GM12878 (cell line): ENCODE data around the gene FGFBP1.

ENCODE experiments used
- BHLHE40 ChIP-seq, 2 experiments: fragments of 450-650 bp in 1 of 2; IDR thresholded peaks; 2 replicates each; pipeline ENCODE4 v1.6.1; 2011 to 2017; ENCODE audit warnings: low read depth in 2 of 2, borderline replicate concordance in 1 of 2, improper control_type of control experiment in 1 of 2, low read length in 1 of 2, mild to moderate bottlenecking in 1 of 2
- EP300 ChIP-seq, 2 experiments: fragments of 150-350 bp in 1 of 2; IDR thresholded peaks; 2 replicates each; pipeline ENCODE4 v1.6.1; 2011 to 2012; ENCODE audit warnings: low read depth in 2 of 2, low read length in 2 of 2, borderline replicate concordance in 1 of 2, improper control_type of control experiment in 1 of 2, inconsistent platforms in 1 of 2; ENCODE audit not compliant: control insufficient read depth in 1 of 2
- EZH2 ChIP-seq: IDR thresholded peaks from 2 replicates; pipeline ENCODE4 v1.6.1; 2012; ENCODE audit warnings: low read depth, mild to moderate bottlenecking, control low read depth, inconsistent platforms, low read length, borderline replicate concordance; ENCODE audit not compliant: control insufficient read depth
- MEF2A ChIP-seq: IDR thresholded peaks from 2 replicates; pipeline ENCODE4 v1.6.1; 2011; ENCODE audit warnings: low read depth, mild to moderate bottlenecking, low read length, moderate library complexity; ENCODE audit not compliant: insufficient read depth
- MYC ChIP-seq: IDR thresholded peaks from 2 replicates; pipeline ENCODE4 v1.6.1; 2011; ENCODE audit warnings: mild to moderate bottlenecking, low read length, moderate library complexity, inconsistent platforms; ENCODE audit not compliant: insufficient read depth, insufficient replicate concordance, insufficient read length, severe bottlenecking
- NRF1 ChIP-seq: conservative IDR thresholded peaks from 2 replicates; pipeline ENCODE4 v1.6.1; 2011; ENCODE audit warnings: mild to moderate bottlenecking, low read depth, low read length, improper control_type of control experiment
- POLR2A ChIP-seq: IDR thresholded peaks from 2 replicates; pipeline ENCODE4 v1.6.1; 2011; ENCODE audit warnings: low read depth, mild to moderate bottlenecking, low read length
- POLR2AphosphoS5 ChIP-seq: IDR thresholded peaks from 2 replicates; pipeline ENCODE4 v1.6.1; 2011; ENCODE audit warnings: mild to moderate bottlenecking, low read length, inconsistent platforms
- TAF1 ChIP-seq: IDR thresholded peaks from 2 replicates; pipeline ENCODE4 v1.6.1; 2011; ENCODE audit warnings: mild to moderate bottlenecking, low read depth, low read length, borderline replicate concordance
- ZNF24 ChIP-seq: fragments of 450-650 bp; IDR thresholded peaks from 2 replicates; pipeline ENCODE4 v1.6.1; 2017; ENCODE audit warnings: antibody characterized with exemption, mild to moderate bottlenecking
- TF ChIP-seq, protein P1 (sequence below), 3 experiments: IDR thresholded peaks in 2 of 3; conservative IDR thresholded peaks in 1 of 3; 2 replicates each; pipeline ENCODE4 v1.5.1; 2011; ENCODE audit warnings: low read depth in 3 of 3, low read length in 3 of 3, mild to moderate bottlenecking in 3 of 3, control low read depth in 2 of 3, moderate library complexity in 2 of 3, inconsistent platforms in 1 of 3, mixed read lengths in 1 of 3; ENCODE audit not compliant: control insufficient read depth in 2 of 3, insufficient read depth in 1 of 3; ENCODE audit errors: extremely low read depth in 1 of 3
- TF ChIP-seq, protein P2 (sequence below): IDR thresholded peaks from 2 replicates; pipeline ENCODE4 v1.6.1; 2011; ENCODE audit warnings: low read depth, mild to moderate bottlenecking, low read length, moderate library complexity, borderline replicate concordance; ENCODE audit errors: extremely low read depth

DNA sequence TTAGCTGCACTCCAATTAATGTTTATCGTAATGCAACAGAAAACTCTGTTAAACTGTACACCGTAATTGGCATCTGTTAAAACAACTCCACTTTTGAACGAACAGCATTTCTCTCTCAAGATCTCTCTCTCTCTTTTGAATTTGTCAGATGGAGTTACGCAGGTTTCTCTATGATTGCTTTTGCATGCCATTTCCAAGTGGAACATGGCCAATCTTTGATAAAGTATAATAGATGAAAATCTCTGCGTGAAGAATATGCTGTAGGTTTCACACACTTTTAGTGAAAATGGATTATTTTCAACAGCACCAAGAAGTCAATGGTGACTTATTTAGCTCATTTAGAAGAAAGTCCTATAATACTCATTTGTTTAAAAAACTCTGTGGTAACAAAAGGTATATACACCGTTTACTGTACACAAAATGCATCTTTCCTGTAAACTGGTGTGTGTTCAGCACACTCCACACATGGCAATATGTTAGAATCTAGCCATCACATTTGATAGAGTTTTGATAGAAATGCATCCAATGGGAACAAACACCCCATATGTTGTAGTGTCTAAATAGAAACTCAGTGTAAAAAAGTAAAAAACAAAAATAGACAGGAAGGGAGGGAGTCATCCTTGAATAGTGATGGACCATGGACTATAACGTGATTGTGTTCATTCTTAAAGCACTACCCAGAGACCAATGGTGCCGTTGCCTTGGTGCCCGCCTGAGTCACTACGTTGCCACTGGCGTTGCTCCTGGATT is 30.2 kb upstream of the FGFBP1 start:
- TF ChIP-seq MEF2A (no peak), MYC (no peak), BHLHE40 (IDR thresholded peaks at IDR 0.05; ENCODE audit: borderline replicate concordance in 1 of 2, low read depth in 2 of 2, low read length in 1 of 2) (no peak), EP300 (IDR thresholded peaks at IDR 0.05; ENCODE audit: borderline replicate concordance in 1 of 2, control insufficient read depth in 1 of 2, low read depth in 2 of 2, low read length in 2 of 2) (no peak), EZH2 (no peak), POLR2A (no peak), ZNF24 (no peak), NRF1 (no peak), TAF1 (no peak), POLR2AphosphoS5 (no peak)
- TF ChIP-seq, protein P1, sequence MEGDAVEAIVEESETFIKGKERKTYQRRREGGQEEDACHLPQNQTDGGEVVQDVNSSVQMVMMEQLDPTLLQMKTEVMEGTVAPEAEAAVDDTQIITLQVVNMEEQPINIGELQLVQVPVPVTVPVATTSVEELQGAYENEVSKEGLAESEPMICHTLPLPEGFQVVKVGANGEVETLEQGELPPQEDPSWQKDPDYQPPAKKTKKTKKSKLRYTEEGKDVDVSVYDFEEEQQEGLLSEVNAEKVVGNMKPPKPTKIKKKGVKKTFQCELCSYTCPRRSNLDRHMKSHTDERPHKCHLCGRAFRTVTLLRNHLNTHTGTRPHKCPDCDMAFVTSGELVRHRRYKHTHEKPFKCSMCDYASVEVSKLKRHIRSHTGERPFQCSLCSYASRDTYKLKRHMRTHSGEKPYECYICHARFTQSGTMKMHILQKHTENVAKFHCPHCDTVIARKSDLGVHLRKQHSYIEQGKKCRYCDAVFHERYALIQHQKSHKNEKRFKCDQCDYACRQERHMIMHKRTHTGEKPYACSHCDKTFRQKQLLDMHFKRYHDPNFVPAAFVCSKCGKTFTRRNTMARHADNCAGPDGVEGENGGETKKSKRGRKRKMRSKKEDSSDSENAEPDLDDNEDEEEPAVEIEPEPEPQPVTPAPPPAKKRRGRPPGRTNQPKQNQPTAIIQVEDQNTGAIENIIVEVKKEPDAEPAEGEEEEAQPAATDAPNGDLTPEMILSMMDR (IDR thresholded peaks at IDR 0.05 in 2 of 3, conservative IDR thresholded peaks at IDR 0.05 in 1 of 3; ENCODE audit: control insufficient read depth in 2 of 3, extremely low read depth in 1 of 3, insufficient read depth in 1 of 3, low read depth in 3 of 3, low read length in 3 of 3) = no peak
- TF ChIP-seq, protein P2, sequence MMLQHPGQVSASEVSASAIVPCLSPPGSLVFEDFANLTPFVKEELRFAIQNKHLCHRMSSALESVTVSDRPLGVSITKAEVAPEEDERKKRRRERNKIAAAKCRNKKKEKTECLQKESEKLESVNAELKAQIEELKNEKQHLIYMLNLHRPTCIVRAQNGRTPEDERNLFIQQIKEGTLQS = no peak
